HEK293 (cell line): Measurements from ENCODE around the gene SOX6.

Source experiments
- CTCF ChIA-PET: fragments of 350-600 bp; formaldehyde crosslinking; extraction: SDS; loops from one replicate; lab custom pipeline; 2021; ENCODE audit warnings: antibody characterized with exemption; lab: Yijun Ruan, JAX
- POLR2A ChIA-PET: fragments of 300-600 bp; formaldehyde crosslinking; extraction: SDS; loops from one replicate; lab custom pipeline; 2020; ENCODE audit warnings: antibody characterized with exemption, inconsistent platforms; lab: Yijun Ruan, JAX
- H3K27ac ChIP-seq: fragments of 200-500 bp; sonication (Bioruptor generic); 2 replicates; pipeline ENCODE4 v1.5.1; 2014; ENCODE audit warnings: low read depth, low read length, control low read depth, inconsistent platforms; ENCODE audit errors: extremely low read depth
- H3K36me3 ChIP-seq, 2 experiments: fragments of 200-500 bp in 1 of 2; sonication (Bioruptor generic) in 1 of 2; 1 replicate in 1 of 2; 2 replicates in 1 of 2; pipeline ENCODE4 v1.5.1; 2014 to 2017; ENCODE audit warnings: inconsistent platforms in 2 of 2, low read length in 2 of 2; ENCODE audit not compliant: control insufficient read depth in 2 of 2, insufficient read depth in 1 of 2
- H3K4me1 ChIP-seq: fragments of 200-500 bp; sonication (Bioruptor generic); 2 replicates; pipeline ENCODE4 v1.5.1; 2014; ENCODE audit warnings: mild to moderate bottlenecking, low read length, inconsistent platforms; ENCODE audit not compliant: control insufficient read depth, insufficient read depth
- H3K4me3 ChIP-seq: 2 replicates; pipeline ENCODE4 v1.5.1; 2011; ENCODE audit warnings: low read depth, mild to moderate bottlenecking, control low read depth, low read length, moderate library complexity
- H3K9me3 ChIP-seq: fragments of 200-500 bp; sonication (Bioruptor generic); 2 replicates; pipeline ENCODE4 v1.5.1; 2014; ENCODE audit warnings: low read depth, low read length, inconsistent platforms; ENCODE audit not compliant: control insufficient read depth, insufficient read depth
- HIC1 ChIP-seq: fragments of 450-650 bp; formaldehyde crosslinking; IDR thresholded peaks from 2 replicates; pipeline ENCODE4 v1.5.1; 2016; ENCODE audit warnings: missing biosample characterization, missing genetic modification characterization
- HOXD13 ChIP-seq: sonication (generic); formaldehyde crosslinking; IDR thresholded peaks from 2 replicates; pipeline ENCODE4 v1.8.0; 2022; ENCODE audit warnings: missing genetic modification reagents, borderline replicate concordance
- KLF7 ChIP-seq: fragments of 450-650 bp; formaldehyde crosslinking; IDR thresholded peaks from 2 replicates; pipeline ENCODE4 v1.5.1; 2016; ENCODE audit warnings: missing biosample characterization, missing genetic modification characterization, borderline replicate concordance
- KLF8 ChIP-seq: fragments of 450-650 bp; formaldehyde crosslinking; IDR thresholded peaks from 2 replicates; pipeline ENCODE4 v1.5.1; 2016; ENCODE audit warnings: missing biosample characterization, missing genetic modification characterization
- PRDM1 ChIP-seq: fragments of 450-650 bp; formaldehyde crosslinking; IDR thresholded peaks from 2 replicates; pipeline ENCODE4; 2016; ENCODE audit warnings: missing biosample characterization, missing genetic modification characterization
- SCRT2 ChIP-seq: fragments of 450-650 bp; formaldehyde crosslinking; IDR thresholded peaks from 2 replicates; pipeline ENCODE4 v1.5.1; 2016; ENCODE audit warnings: missing biosample characterization, missing genetic modification characterization
- SP3 ChIP-seq: fragments of 450-650 bp; formaldehyde crosslinking; IDR thresholded peaks from 2 replicates; pipeline ENCODE4 v1.5.1; 2016; ENCODE audit warnings: missing biosample characterization, missing genetic modification characterization
- TCF7L2 ChIP-seq: IDR thresholded peaks from 2 replicates; pipeline ENCODE4 v1.6.1; 2011; ENCODE audit warnings: low read depth, mild to moderate bottlenecking, inconsistent platforms, low read length, moderate library complexity, borderline replicate concordance
- ZBTB1 ChIP-seq: fragments of 450-650 bp; formaldehyde crosslinking; IDR thresholded peaks from 2 replicates; pipeline ENCODE4 v1.5.1; 2016; ENCODE audit warnings: missing biosample characterization, missing genetic modification characterization
- ZBTB49 ChIP-seq: fragments of 450-650 bp; formaldehyde crosslinking; IDR thresholded peaks from 2 replicates; pipeline ENCODE4 v1.5.1; 2016; ENCODE audit warnings: missing biosample characterization, missing genetic modification characterization, low read depth
- ZNF133 ChIP-seq: fragments of 450-650 bp; formaldehyde crosslinking; IDR thresholded peaks from 2 replicates; pipeline ENCODE4 v1.5.1; 2016; ENCODE audit warnings: missing biosample characterization, missing genetic modification characterization
- ZNF155 ChIP-seq: fragments of 450-650 bp; formaldehyde crosslinking; IDR thresholded peaks from 2 replicates; pipeline ENCODE4 v1.5.1; 2016; ENCODE audit warnings: missing biosample characterization, missing genetic modification characterization
- ZNF211 ChIP-seq: fragments of 450-650 bp; formaldehyde crosslinking; IDR thresholded peaks from 2 replicates; pipeline ENCODE4 v1.5.1; 2016; ENCODE audit warnings: low read depth, missing biosample characterization, missing genetic modification characterization
- ZNF24 ChIP-seq: fragments of 450-650 bp; formaldehyde crosslinking; IDR thresholded peaks from 2 replicates; pipeline ENCODE4 v1.5.1; 2016; ENCODE audit warnings: missing biosample characterization, missing genetic modification characterization
- ZNF266 ChIP-seq: fragments of 450-650 bp; formaldehyde crosslinking; IDR thresholded peaks from 2 replicates; pipeline ENCODE4 v1.5.1; 2016; ENCODE audit warnings: missing biosample characterization, missing genetic modification characterization, low read depth
- ZNF292 ChIP-seq: fragments of 450-650 bp; formaldehyde crosslinking; IDR thresholded peaks from 2 replicates; pipeline ENCODE4 v1.5.1; 2016; ENCODE audit warnings: low read depth, missing biosample characterization, missing genetic modification characterization, borderline replicate concordance
- ZNF311 ChIP-seq: fragments of 450-650 bp; formaldehyde crosslinking; IDR thresholded peaks from 2 replicates; pipeline ENCODE4 v1.5.1; 2017; ENCODE audit warnings: missing biosample characterization, missing genetic modification characterization, borderline replicate concordance
- ZNF341 ChIP-seq: fragments of 450-650 bp; formaldehyde crosslinking; IDR thresholded peaks from 2 replicates; pipeline ENCODE4; 2016; ENCODE audit warnings: low read depth, missing biosample characterization, missing genetic modification characterization
- ZNF366 ChIP-seq: fragments of 450-650 bp; formaldehyde crosslinking; conservative IDR thresholded peaks from 2 replicates; pipeline ENCODE4 v1.5.1; 2016; ENCODE audit warnings: missing biosample characterization, missing genetic modification characterization
- ZNF48 ChIP-seq: fragments of 450-650 bp; formaldehyde crosslinking; IDR thresholded peaks from 2 replicates; pipeline ENCODE4 v1.5.1; 2016; ENCODE audit warnings: missing biosample characterization, missing genetic modification characterization
- ZNF548 ChIP-seq: fragments of 450-650 bp; formaldehyde crosslinking; IDR thresholded peaks from 2 replicates; pipeline ENCODE4 v1.5.1; 2016; ENCODE audit warnings: missing biosample characterization, missing genetic modification characterization
- ZNF560 ChIP-seq: fragments of 450-650 bp; formaldehyde crosslinking; IDR thresholded peaks from 2 replicates; pipeline ENCODE4 v1.5.1; 2017; ENCODE audit warnings: missing biosample characterization, missing genetic modification characterization, borderline replicate concordance
- ZNF600 ChIP-seq: fragments of 450-650 bp; formaldehyde crosslinking; IDR thresholded peaks from 2 replicates; pipeline ENCODE4 v1.5.1; 2016; ENCODE audit warnings: missing biosample characterization, missing genetic modification characterization
- ZNF639 ChIP-seq: fragments of 450-650 bp; formaldehyde crosslinking; IDR thresholded peaks from 2 replicates; pipeline ENCODE4 v1.5.1; 2016; ENCODE audit warnings: missing biosample characterization, missing genetic modification characterization
- ZNF660 ChIP-seq: fragments of 450-650 bp; IDR thresholded peaks from 2 replicates; pipeline ENCODE4 v1.5.1; 2018; ENCODE audit warnings: missing biosample characterization, mild to moderate bottlenecking, missing genetic modification characterization
- ZNF830 ChIP-seq: fragments of 450-650 bp; IDR thresholded peaks from 2 replicates; pipeline ENCODE4 v1.5.0; 2018; ENCODE audit warnings: missing biosample characterization, missing genetic modification characterization, low read depth, mild to moderate bottlenecking, moderate library complexity
- ZSCAN18 ChIP-seq: fragments of 450-650 bp; formaldehyde crosslinking; IDR thresholded peaks from 2 replicates; pipeline ENCODE4 v1.5.1; 2016; ENCODE audit warnings: missing biosample characterization, missing genetic modification characterization
- ZSCAN30 ChIP-seq: fragments of 450-650 bp; IDR thresholded peaks from 2 replicates; pipeline ENCODE4 v1.5.1; 2018; ENCODE audit warnings: missing biosample characterization, mild to moderate bottlenecking, missing genetic modification characterization, moderate library complexity

The SOX6 gene

GRCh38 chr11:15988016-15988550 lies 368.3 kb downstream of the SOX6 start:
- ChIA-PET POLR2A (no interaction called here), CTCF (interaction anchor here (0.6 to 1.3 kb wide), 3 partner anchors 9 to 351 kb away, joined by 4 to 7 read pairs (median 5); no protein-coding TSS in a partner anchor)
- no peaks in the 10 kb centered on the region for H3K36me3 ChIP-seq
- no peak overlapping the region for H3K4me3 ChIP-seq
- H3K4me1 ChIP-seq, result no peaks in the 10 kb centered on the region
- TF ChIP-seq TCF7L2 (no peak), SP3 (tag by site-specific recombination) (no peak), ZNF266 (no peak), ZNF639 (tag by site-specific recombination) (no peak), HIC1 (tag by site-specific recombination) (no peak), ZNF133 (no peak), ZNF24 (tag by site-specific recombination) (no peak), ZNF600 (tag by site-specific recombination) (no peak)
- no peak overlapping the region for H3K27ac ChIP-seq
- H3K9me3 ChIP-seq, result no peaks in the 10 kb centered on the region

- CTCF ChIA-PET, result interaction anchor here (0.7 to 1.3 kb wide), 2 partner anchors 10 to 708 kb away, joined by 4 to 7 read pairs; no protein-coding TSS in a partner anchor
- Histone ChIP-seq H3K9me3 (no peaks in the 10 kb centered on the region), H3K36me3 (no peaks in the 10 kb centered on the region), H3K4me3 (no peak overlapping the region), H3K27ac (no peak overlapping the region), H3K4me1 (no peaks in the 10 kb centered on the region)
- POLR2A ChIA-PET, result no interaction called here
- TF ChIP-seq ZNF292 (tag by site-specific recombination) (no peak), ZSCAN18 (no peak), ZNF660 (tag by site-specific recombination) (no peak), ZNF155 (tag by site-specific recombination) (no peak), KLF7 (tag by site-specific recombination) (no peak), ZBTB49 (tag by site-specific recombination) (no peak), ZNF548 (no peak), PRDM1 (no peak), KLF8 (tag by site-specific recombination) (no peak), ZNF211 (tag by site-specific recombination) (no peak), ZNF48 (no peak), ZSCAN30 (tag by site-specific recombination) (no peak), HOXD13 (no peak), ZNF830 (tag by site-specific recombination) (no peak), ZNF311 (tag by site-specific recombination) (no peak), ZNF560 (tag by site-specific recombination) (no peak), ZBTB1 (tag by site-specific recombination) (no peak), ZNF341 (tag by site-specific recombination) (no peak), ZNF366 (tag by site-specific recombination) (no peak), SCRT2 (tag by site-specific recombination) (no peak)
- TF ChIP-seq, all 188 proteins: peak for 0
Observed at GRCh38 chr11:15987046-15987445, 369.3 kb downstream of the SOX6 start.
